AG09319 (cell line): ENCODE data around the gene MARCHF9.

Experiments used
- DNase-seq: peaks from one replicate; pipeline ENCODE4 v3.0.0-alpha.2; 2010; ENCODE audit warnings: low read depth; ENCODE audit errors: extremely low read depth
- TF ChIP-seq, protein P1 (sequence below): IDR thresholded peaks from 2 replicates; pipeline ENCODE4 v1.5.1; 2011; ENCODE audit warnings: low read depth, mild to moderate bottlenecking, inconsistent platforms, low read length, moderate library complexity

MARCHF9 gene

DNA sequence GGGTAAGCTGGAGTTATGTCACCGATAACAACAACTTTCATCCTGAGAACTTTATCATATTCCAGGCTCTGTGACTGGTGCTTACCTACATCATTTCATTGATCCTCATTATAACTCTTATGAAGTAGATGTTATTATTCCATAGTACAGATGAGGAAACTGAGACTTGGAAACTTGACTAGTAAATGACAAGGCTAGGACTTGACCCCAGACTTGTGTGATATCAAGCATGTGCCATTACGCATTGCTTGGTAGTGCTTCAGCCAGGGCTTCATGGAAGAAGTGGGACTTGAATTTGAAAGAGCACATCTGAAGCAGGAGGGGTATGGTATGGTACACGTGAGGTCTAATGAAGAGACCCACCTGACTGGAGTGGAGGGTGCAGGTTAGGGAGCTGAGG, 51.8 kb downstream of the MARCHF9 start:
- DNase-seq, result no peak
- TF ChIP-seq, protein P1, sequence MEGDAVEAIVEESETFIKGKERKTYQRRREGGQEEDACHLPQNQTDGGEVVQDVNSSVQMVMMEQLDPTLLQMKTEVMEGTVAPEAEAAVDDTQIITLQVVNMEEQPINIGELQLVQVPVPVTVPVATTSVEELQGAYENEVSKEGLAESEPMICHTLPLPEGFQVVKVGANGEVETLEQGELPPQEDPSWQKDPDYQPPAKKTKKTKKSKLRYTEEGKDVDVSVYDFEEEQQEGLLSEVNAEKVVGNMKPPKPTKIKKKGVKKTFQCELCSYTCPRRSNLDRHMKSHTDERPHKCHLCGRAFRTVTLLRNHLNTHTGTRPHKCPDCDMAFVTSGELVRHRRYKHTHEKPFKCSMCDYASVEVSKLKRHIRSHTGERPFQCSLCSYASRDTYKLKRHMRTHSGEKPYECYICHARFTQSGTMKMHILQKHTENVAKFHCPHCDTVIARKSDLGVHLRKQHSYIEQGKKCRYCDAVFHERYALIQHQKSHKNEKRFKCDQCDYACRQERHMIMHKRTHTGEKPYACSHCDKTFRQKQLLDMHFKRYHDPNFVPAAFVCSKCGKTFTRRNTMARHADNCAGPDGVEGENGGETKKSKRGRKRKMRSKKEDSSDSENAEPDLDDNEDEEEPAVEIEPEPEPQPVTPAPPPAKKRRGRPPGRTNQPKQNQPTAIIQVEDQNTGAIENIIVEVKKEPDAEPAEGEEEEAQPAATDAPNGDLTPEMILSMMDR, result no peak

DNA sequence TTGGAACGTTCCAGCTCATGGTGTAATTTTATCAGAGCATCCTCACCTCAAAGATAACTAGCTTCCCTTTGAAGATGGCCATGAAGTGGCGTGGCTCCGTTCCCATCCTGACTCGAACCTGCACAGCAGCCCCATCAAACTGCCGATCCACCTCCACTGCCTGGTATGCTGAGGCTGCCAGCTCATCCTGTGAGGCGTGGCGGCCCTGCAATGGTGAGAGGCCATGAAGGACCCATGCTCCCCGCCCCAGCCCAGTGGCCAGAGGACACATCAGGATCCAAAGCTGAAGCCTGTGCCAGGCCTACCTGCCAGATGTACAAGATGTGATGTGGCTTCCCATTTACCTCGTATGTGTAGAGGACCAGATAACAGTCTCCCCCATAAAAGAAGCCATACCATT, 52.4 kb downstream of the MARCHF9 start:
- no peak for DNase-seq
- TF ChIP-seq, protein P1, result no peak

DNA sequence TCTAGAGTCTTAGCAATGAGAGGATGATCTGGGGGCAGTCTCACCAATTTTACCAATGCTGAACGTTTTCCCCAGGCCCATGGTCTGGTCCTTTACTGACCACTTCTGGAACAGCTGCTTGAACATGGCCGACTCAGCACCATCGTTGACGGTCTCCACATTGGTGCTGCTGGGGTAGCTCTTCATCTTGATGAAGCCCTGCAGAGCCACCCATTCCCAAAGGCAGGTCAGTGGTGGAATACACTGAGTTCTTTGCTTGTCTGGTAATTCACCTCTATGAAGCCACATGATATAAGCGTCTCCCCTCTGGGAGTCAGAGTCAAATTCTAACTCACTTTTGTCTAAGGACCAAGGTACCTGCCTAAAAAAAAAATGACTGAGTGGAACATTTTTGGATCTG, 53.4 kb downstream of the MARCHF9 start:
- TF ChIP-seq, protein P1, result no peak
- DNase-seq, result no peak

DNA sequence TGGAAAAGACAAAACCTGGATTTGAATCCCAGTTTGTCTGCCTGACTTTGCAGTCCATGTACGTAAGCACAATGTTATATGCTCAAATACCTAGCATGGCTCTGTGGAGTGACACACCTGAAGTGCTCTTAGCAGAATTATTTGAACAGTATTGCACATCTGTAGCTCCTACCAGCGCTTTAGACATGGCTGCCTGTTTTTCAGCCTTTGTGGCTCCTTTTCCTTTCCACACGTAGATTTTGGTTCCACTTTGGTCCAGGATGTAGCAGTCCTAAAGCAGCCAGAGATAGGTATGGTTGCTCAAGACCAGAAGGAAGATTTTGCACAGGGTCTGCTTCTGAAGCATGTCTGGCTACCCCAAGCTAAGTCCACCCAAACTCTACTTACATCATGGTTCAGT, 54.5 kb downstream of the MARCHF9 start:
- DNase-seq, result no peak
- TF ChIP-seq, protein P1, result no peak
